Prostate gland (tissue), 2 donors: ENCODE data around the gene CCDC28B.

Experiments used
- POLR2AphosphoS5 ChIP-seq: sonication (generic); formaldehyde crosslinking; IDR thresholded peaks from one replicate; pipeline ENCODE4 v1.6.1; 2017; ENCODE audit warnings: antibody characterized with exemption
- TF ChIP-seq, protein P1 (sequence below), 4 experiments: fragments of 200-600 bp in 2 of 4; fragments of 450-650 bp in 2 of 4; sonication (generic) in 2 of 4; IDR thresholded peaks; 1 replicate in 3 of 4; 2 replicates in 1 of 4; pipeline ENCODE4 v1.5.1; 2016 to 2019; ENCODE audit warnings: antibody characterized with exemption in 4 of 4, mild to moderate bottlenecking in 2 of 4, moderate library complexity in 2 of 4

DNA sequence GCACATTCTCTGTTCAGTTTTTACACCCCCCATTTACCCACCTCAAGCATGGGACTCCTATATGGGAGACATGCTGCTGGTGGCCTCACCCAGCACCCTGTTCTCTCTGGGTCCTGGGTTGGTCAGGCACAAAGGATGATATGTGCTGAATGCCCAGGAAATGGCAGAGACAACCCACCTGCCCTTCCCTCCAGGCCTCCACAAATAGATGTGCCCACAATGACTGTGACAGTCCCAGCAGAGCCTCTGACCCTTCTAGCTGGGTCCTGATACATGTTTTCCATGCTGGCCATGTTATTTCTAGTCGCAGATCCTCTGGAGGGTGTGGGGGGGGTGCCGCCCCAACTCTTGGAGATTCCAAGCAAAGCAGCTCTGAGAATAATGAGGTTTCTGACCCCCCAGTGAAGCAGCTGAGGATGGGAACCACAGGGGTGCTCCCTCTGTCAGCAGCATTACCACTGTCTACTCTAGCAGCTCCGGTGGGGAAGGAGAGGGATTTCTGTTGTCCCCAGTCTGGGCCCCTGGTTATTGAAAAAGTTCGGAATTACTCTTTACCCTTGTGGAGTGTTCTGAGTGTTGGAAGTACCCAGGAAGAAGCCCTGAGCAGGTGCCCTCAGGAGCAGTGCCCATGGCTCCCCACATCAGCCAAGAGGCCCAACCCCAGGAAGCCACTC, 1.2 kb upstream of the CCDC28B start:
- TF ChIP-seq POLR2AphosphoS5 = no peak
- TF ChIP-seq, protein P1, sequence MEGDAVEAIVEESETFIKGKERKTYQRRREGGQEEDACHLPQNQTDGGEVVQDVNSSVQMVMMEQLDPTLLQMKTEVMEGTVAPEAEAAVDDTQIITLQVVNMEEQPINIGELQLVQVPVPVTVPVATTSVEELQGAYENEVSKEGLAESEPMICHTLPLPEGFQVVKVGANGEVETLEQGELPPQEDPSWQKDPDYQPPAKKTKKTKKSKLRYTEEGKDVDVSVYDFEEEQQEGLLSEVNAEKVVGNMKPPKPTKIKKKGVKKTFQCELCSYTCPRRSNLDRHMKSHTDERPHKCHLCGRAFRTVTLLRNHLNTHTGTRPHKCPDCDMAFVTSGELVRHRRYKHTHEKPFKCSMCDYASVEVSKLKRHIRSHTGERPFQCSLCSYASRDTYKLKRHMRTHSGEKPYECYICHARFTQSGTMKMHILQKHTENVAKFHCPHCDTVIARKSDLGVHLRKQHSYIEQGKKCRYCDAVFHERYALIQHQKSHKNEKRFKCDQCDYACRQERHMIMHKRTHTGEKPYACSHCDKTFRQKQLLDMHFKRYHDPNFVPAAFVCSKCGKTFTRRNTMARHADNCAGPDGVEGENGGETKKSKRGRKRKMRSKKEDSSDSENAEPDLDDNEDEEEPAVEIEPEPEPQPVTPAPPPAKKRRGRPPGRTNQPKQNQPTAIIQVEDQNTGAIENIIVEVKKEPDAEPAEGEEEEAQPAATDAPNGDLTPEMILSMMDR (IDR thresholded peaks at IDR 0.05) = no peak
